IMR-90 (cell line): ENCODE measurements around the gene MRM2. TPM values are rescaled to one million over a fixed set of nuclear protein-coding genes. Genes with fewer than 3 reads are reported as not detected.
A peak's percentile ranks its signal among the peaks of the same experiment; 100 is the strongest.

Experiments
- ATAC-seq: fragments of 200-7000 bp; cut with Tn5 transposase; 2 replicates; pipeline ENCODE4 v1.9.1; 2020; ENCODE audit warnings: low read depth, mild to moderate bottlenecking, moderate library complexity
- BruUV-seq: library from RNA; stranded (reverse); fragments of 400-500 nt; replicated peaks from 2 replicates; lab custom pipeline; 2021; lab: Mats Ljungman, UMichigan
- CTCF ChIA-PET: fragments of 300-600 bp; formaldehyde crosslinking; extraction: SDS; loops from one replicate; lab custom pipeline; 2021; ENCODE audit warnings: antibody characterized with exemption; lab: Yijun Ruan, JAX
- POLR2A ChIA-PET: fragments of 300-600 bp; sonication (Branson Sonifier 250); formaldehyde crosslinking; loops from one replicate; lab custom pipeline; 2022; ENCODE audit warnings: antibody characterized with exemption; ENCODE audit not compliant: unreplicated experiment; lab: Charles Lee
- DNase-seq: peaks from one replicate; pipeline ENCODE4 v3.0.0; 2013
- H2AFZ ChIP-seq: replicated peaks from 2 replicates; pipeline ENCODE3; 2013; ENCODE audit warnings: low read length, mild to moderate bottlenecking; ENCODE audit not compliant: poor library complexity
- H2AK5ac ChIP-seq: 2 replicates; pipeline ENCODE4 v1.6.1; 2013; ENCODE audit warnings: low read depth, low read length, inconsistent platforms
- H2AK9ac ChIP-seq: replicated peaks from 2 replicates; pipeline ENCODE3; 2013; ENCODE audit warnings: mild to moderate bottlenecking, low read depth, low read length, moderate library complexity; ENCODE audit not compliant: poor library complexity
- H2BK120ac ChIP-seq: 2 replicates; pipeline ENCODE4 v1.6.1; 2013; ENCODE audit warnings: low read depth, low read length, inconsistent platforms
- H2BK15ac ChIP-seq: 3 replicates; pipeline ENCODE4 v1.6.1; 2013; ENCODE audit warnings: low read depth, low read length, inconsistent platforms
- H2BK20ac ChIP-seq: 2 replicates; pipeline ENCODE4 v1.6.1; 2013; ENCODE audit warnings: low read depth, mild to moderate bottlenecking, inconsistent platforms, low read length, moderate library complexity
- H2BK5ac ChIP-seq: 2 replicates; pipeline ENCODE4 v1.6.1; 2013; ENCODE audit warnings: mild to moderate bottlenecking, low read depth, low read length, inconsistent platforms; ENCODE audit not compliant: poor library complexity, severe bottlenecking
- H3K14ac ChIP-seq: replicated peaks from 2 replicates; pipeline ENCODE4 v1.6.1; 2013; ENCODE audit warnings: low read depth, low read length, inconsistent platforms
- H3K18ac ChIP-seq: 2 replicates; pipeline ENCODE4 v1.6.1; 2013; ENCODE audit warnings: low read depth, low read length, control low read depth
- H3K23ac ChIP-seq: 2 replicates; pipeline ENCODE4 v1.6.1; 2013; ENCODE audit warnings: low read depth, low read length, inconsistent platforms
- H3K27ac ChIP-seq: 2 replicates; pipeline ENCODE4 v1.5.1; 2013; ENCODE audit warnings: mild to moderate bottlenecking, control low read depth, low read length; ENCODE audit not compliant: insufficient read depth
- H3K27me3 ChIP-seq: 2 replicates; pipeline ENCODE4 v1.6.1; 2013; ENCODE audit warnings: low read length; ENCODE audit not compliant: control insufficient read depth, insufficient read depth
- H3K36me3 ChIP-seq: 2 replicates; pipeline ENCODE4 v1.6.1; 2013; ENCODE audit warnings: low read length, mixed read lengths; ENCODE audit not compliant: control insufficient read depth, insufficient read depth
- H3K4ac ChIP-seq: 2 replicates; pipeline ENCODE4 v1.6.1; 2013; ENCODE audit warnings: low read depth, low read length, inconsistent platforms
- H3K4me1 ChIP-seq: 2 replicates; pipeline ENCODE4 v1.6.1; 2013; ENCODE audit warnings: low read length, mixed read lengths; ENCODE audit not compliant: control insufficient read depth, insufficient read depth
- H3K4me2 ChIP-seq: 2 replicates; pipeline ENCODE4 v1.6.1; 2013; ENCODE audit warnings: low read depth, mild to moderate bottlenecking, control low read depth, low read length, moderate library complexity
- H3K4me3 ChIP-seq: 2 replicates; pipeline ENCODE4 v1.5.1; 2013; ENCODE audit warnings: low read depth, mild to moderate bottlenecking, control low read depth, low read length, moderate library complexity; ENCODE audit not compliant: insufficient read depth
- H3K56ac ChIP-seq: 2 replicates; pipeline ENCODE4 v1.6.1; 2013; ENCODE audit warnings: low read length, inconsistent platforms; ENCODE audit not compliant: insufficient read depth; ENCODE audit errors: extremely low read depth
- H3K79me1 ChIP-seq, 2 experiments: 2 replicates each; pipeline ENCODE4 v1.6.1; 2013; ENCODE audit warnings: low read length in 2 of 2, inconsistent platforms in 1 of 2, low read depth in 1 of 2
- H3K9ac ChIP-seq: 2 replicates; pipeline ENCODE4 v1.6.1; 2013; ENCODE audit warnings: low read depth, low read length, control low read depth
- H3K9me1 ChIP-seq: 2 replicates; pipeline ENCODE4 v1.6.1; 2013; ENCODE audit warnings: low read length, inconsistent platforms; ENCODE audit not compliant: insufficient read depth
- H3K9me3 ChIP-seq: 2 replicates; pipeline ENCODE4 v1.6.1; 2013; ENCODE audit warnings: low read length; ENCODE audit not compliant: control insufficient read depth, insufficient read depth
- H4K20me1 ChIP-seq: 2 replicates; pipeline ENCODE4 v1.6.1; 2013; ENCODE audit warnings: low read length, inconsistent platforms; ENCODE audit not compliant: insufficient read depth
- H4K5ac ChIP-seq: 2 replicates; pipeline ENCODE4 v1.6.1; 2013; ENCODE audit warnings: mild to moderate bottlenecking, low read depth, low read length, control low read depth
- H4K8ac ChIP-seq, 2 experiments: 2 replicates each; pipeline ENCODE4 v1.6.1; 2013; ENCODE audit warnings: low read depth in 2 of 2, low read length in 2 of 2, control low read depth in 1 of 2, inconsistent platforms in 1 of 2
- H4K91ac ChIP-seq: 2 replicates; pipeline ENCODE4 v1.6.1; 2013; ENCODE audit warnings: low read depth, low read length, inconsistent platforms; ENCODE audit not compliant: insufficient read depth
- BHLHE40 ChIP-seq: fragments of 150-350 bp; IDR thresholded peaks from 2 replicates; pipeline ENCODE4 v1.6.1; 2016; ENCODE audit warnings: mild to moderate bottlenecking, low read depth, low read length
- CEBPB ChIP-seq: IDR thresholded peaks from 2 replicates; pipeline ENCODE4 v1.6.1; 2012; ENCODE audit warnings: low read depth, low read length, improper control_type of control experiment
- CHD1 ChIP-seq: IDR thresholded peaks from 2 replicates; pipeline ENCODE4 v1.6.1; 2012; ENCODE audit warnings: low read depth, low read length, improper control_type of control experiment
- FOS ChIP-seq: fragments of 150-350 bp; IDR thresholded peaks from 2 replicates; pipeline ENCODE4 v1.6.1; 2016; ENCODE audit warnings: low read depth, low read length
- MAFK ChIP-seq: IDR thresholded peaks from 2 replicates; pipeline ENCODE4 v1.6.1; 2012; ENCODE audit warnings: low read depth, low read length, improper control_type of control experiment
- MAZ ChIP-seq: IDR thresholded peaks from 2 replicates; pipeline ENCODE4 v1.6.1; 2012; ENCODE audit warnings: low read depth, mild to moderate bottlenecking, low read length, improper control_type of control experiment, moderate library complexity, borderline replicate concordance
- NFE2L2 ChIP-seq: fragments of 150-350 bp; IDR thresholded peaks from 2 replicates; pipeline ENCODE4 v1.6.1; 2016; ENCODE audit warnings: low read depth, mild to moderate bottlenecking, low read length
- POLR2A ChIP-seq: IDR thresholded peaks from 2 replicates; pipeline ENCODE4 v1.6.1; 2012; ENCODE audit warnings: mild to moderate bottlenecking, low read depth, low read length
- RCOR1 ChIP-seq: IDR thresholded peaks from 2 replicates; pipeline ENCODE4 v1.6.1; 2012; ENCODE audit warnings: mild to moderate bottlenecking, low read length, improper control_type of control experiment; ENCODE audit not compliant: insufficient replicate concordance
- RFX5 ChIP-seq: IDR thresholded peaks from 2 replicates; pipeline ENCODE4 v1.8.0; 2012; ENCODE audit warnings: low read depth, mild to moderate bottlenecking, low read length, moderate library complexity
- WGBS, 2 experiments: methylation state at CpG; one replicate each; pipeline versions ENCODE4 v1.1.5 to v1.1.7; 2013; ENCODE audit warnings: missing lambda C conversion rate in 2 of 2; ENCODE audit not compliant: insufficient read length in 1 of 2; ENCODE audit errors: extremely low coverage in 2 of 2; 5-methylcytosine and 5-hydroxymethylcytosine counted together
- dilution Hi-C: fragments of 300-500 bp; cut with HindIII; formaldehyde crosslinking; loops from one replicate; pipeline ENCODE4 v1.14.3; 2018; ENCODE audit warnings: low sequenced_read_pairs; ENCODE audit not compliant: unreplicated experiment
- in situ Hi-C: fragments of 300-500 bp; cut with MboI; formaldehyde crosslinking; loops from 3 replicates; pipeline ENCODE4 v1.14.3; 2019; ENCODE audit warnings: low sequenced_read_pairs, inconsistent platforms, mixed read lengths
- intact Hi-C: fragments of 100-400 bp; cut with micrococcal nuclease; formaldehyde crosslinking; loops from 2 replicates; pipeline ENCODE4 v1.10.0; 2022
- polyA plus RNA-seq, 3 experiments: library from polyadenylated mRNA; depleted of rRNA; stranded (reverse); fragments of >200 nt; gene quantifications; 2 replicates each; pipeline ENCODE4 v1.2.3, GENCODE V29; 2012; ENCODE audit warnings: low replicate concordance in 1 of 3
- total RNA-seq: library from RNA; depleted of rRNA; stranded (reverse); fragments of >200 nt; gene quantifications from 2 replicates; pipeline ENCODE4 v1.2.3, GENCODE V29; 2012
- TF ChIP-seq, protein P1 (sequence below): conservative IDR thresholded peaks from 2 replicates; pipeline ENCODE4 v1.5.1; 2012; ENCODE audit warnings: mild to moderate bottlenecking, low read depth, low read length, improper control_type of control experiment

MRM2 gene
- total and polyA plus RNA-seq, 2 of the 4 experiments (the other 2 are of a cell fraction), result 19.1 to 23.8 TPM

DNA sequence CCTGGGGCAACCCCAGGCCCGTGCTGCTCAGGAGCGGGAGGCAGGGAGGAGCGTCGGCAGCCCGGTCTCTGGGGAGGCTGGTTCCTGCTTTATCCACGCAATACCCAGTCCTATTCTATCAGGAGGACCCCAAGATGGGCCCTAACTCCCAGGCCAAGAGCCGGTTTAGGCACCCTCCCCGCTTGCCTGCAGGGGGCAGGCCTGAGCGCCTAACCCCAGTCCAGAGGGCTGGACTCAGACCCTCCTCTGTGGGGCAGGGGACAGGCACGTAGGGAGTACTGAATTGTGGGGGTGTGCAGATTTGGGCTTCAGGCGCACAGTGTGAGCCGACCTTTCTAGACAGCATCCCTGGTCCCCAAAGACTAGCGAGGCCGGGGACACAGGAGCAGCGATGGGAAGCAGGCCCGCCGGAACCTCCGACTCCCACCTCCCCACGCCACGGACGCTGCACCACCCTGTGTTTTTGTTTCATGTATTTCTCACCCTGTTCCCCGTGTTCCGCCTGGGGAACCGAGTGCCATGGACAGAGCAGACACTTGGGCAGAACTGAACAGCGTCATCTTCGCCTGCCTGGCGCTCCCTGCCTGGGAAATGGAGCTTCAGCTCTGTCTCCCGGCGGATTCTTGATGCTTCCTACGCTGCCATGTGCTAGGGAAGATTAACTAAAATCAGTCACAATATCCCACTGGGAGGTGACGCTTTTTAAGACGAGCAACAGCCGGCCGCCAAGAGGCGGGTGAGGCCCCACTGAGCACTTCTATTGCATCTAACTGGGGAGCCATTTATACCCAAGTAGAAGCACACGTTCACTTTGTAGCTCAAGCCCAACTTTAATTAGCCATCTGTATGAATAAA lies 5.4 kb upstream of the MRM2 start (continued):
- no peak for TF ChIP-seq POLR2A
- TF ChIP-seq RFX5, result no peak
- no peak for TF ChIP-seq FOS

DNA sequence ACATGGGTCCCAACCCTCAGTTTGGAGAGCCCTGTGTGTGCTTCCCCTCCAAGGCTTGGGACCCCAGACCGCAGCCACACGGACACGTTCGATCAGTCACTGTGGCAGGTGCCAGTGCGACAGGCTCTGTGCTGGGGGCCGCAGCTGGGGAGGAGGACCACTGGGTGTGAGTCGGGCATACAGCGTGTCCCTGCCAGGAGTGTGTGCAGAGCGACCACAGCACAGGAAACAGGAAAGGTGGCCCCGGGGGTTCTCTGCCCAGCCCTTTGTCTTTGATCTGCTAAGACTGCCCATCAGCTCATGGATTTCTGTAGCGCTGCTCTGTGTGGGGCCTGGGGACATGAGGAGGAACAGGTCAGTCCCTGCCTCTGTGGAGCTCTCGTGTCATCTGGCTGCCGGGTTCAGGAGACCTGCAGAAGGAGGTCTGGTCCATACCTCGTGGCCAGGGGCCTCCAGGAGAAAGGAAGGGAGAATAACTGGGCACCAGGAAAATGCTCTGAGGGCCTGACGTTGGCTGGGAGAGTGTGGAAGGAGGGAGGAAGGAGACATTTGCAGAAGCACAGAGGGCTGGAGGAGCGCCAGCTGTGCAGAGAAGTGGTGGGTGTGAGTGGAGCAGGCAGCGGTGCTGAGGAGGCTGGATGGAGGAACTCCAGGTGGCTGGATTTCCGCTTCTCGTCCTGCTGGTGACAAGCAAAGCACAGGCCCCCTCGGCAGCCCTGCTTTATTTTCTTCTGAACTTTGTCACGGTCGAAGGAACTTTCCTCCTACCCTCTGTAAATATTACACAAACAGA lies 4.1 kb upstream of the MRM2 start:
- in situ Hi-C loops, result no loop called here
- H3K9me3 ChIP-seq, result no peaks in the 10 kb centered on the region
- no peak overlapping the region for H3K4me2 ChIP-seq
- dilution Hi-C loops, result no loop called here
- no peak overlapping the region for H2BK5ac ChIP-seq
- no peak overlapping the region for H2AFZ ChIP-seq
- H2BK20ac ChIP-seq, result no peak overlapping the region
- peak overlapping the region; percentile 15; the same call in 1 of the 2 replicates for H3K4ac ChIP-seq
- H3K27ac ChIP-seq, result no peak overlapping the region
- H4K91ac ChIP-seq, result no peak overlapping the region
- no peak overlapping the region for H3K56ac ChIP-seq
- TF ChIP-seq MAZ, result no peak
- TF ChIP-seq, protein P1, sequence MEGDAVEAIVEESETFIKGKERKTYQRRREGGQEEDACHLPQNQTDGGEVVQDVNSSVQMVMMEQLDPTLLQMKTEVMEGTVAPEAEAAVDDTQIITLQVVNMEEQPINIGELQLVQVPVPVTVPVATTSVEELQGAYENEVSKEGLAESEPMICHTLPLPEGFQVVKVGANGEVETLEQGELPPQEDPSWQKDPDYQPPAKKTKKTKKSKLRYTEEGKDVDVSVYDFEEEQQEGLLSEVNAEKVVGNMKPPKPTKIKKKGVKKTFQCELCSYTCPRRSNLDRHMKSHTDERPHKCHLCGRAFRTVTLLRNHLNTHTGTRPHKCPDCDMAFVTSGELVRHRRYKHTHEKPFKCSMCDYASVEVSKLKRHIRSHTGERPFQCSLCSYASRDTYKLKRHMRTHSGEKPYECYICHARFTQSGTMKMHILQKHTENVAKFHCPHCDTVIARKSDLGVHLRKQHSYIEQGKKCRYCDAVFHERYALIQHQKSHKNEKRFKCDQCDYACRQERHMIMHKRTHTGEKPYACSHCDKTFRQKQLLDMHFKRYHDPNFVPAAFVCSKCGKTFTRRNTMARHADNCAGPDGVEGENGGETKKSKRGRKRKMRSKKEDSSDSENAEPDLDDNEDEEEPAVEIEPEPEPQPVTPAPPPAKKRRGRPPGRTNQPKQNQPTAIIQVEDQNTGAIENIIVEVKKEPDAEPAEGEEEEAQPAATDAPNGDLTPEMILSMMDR, result no peak
- no peak for TF ChIP-seq BHLHE40
- TF ChIP-seq MAFK, result no peak
- no peak for TF ChIP-seq CHD1
- TF ChIP-seq RCOR1, result no peak
- TF ChIP-seq NFE2L2, result no peak
- no peak for TF ChIP-seq CEBPB
- no peaks in the 10 kb centered on the region for H3K27me3 ChIP-seq
- no peak overlapping the region for H3K9ac ChIP-seq
- H3K23ac ChIP-seq, result no peak overlapping the region
- no peak overlapping the region for H2AK9ac ChIP-seq
- no peak overlapping the region for H2BK15ac ChIP-seq
- H2BK120ac ChIP-seq, result no peak overlapping the region
- H3K36me3 ChIP-seq, result no peaks in the 10 kb centered on the region
- no peak overlapping the region for H2AK5ac ChIP-seq
- WGBS, 2 experiments, result 86% methylated on average over 9 of the region's 22 CpGs; no CpG with 5 or more reads in 1 of the 2 experiments
- peaks cover 6% of the 10 kb centered on the region; the same call in 1 of the 2 replicates for H4K20me1 ChIP-seq
- intact Hi-C loops, result loop anchor here (5.0 kb wide), 2 partner anchors 66 to 221 kb away; partner anchors contain the start of gene SNX8
- no peak overlapping the region for H3K18ac ChIP-seq
- peaks cover 19% of the 10 kb centered on the region for H3K4me1 ChIP-seq
- H3K14ac ChIP-seq, result no peak overlapping the region
- no TSS peak for BruUV-seq
- ATAC-seq (no peak), DNase-seq (no peak)
- ChIA-PET POLR2A (no interaction called here), CTCF (no interaction called here)
- H4K5ac ChIP-seq, result no peak overlapping the region
- peaks cover 32% of the 10 kb centered on the region for H3K9me1 ChIP-seq
- H3K4me3 ChIP-seq, result no peak overlapping the region
- H4K8ac ChIP-seq, result no peak overlapping the region
- peaks cover 12 to 59% of the 10 kb centered on the region in 2 experiments for H3K79me1 ChIP-seq
